ENCODE measurements around the gene GNAZ.

GNAZ gene

DNA sequence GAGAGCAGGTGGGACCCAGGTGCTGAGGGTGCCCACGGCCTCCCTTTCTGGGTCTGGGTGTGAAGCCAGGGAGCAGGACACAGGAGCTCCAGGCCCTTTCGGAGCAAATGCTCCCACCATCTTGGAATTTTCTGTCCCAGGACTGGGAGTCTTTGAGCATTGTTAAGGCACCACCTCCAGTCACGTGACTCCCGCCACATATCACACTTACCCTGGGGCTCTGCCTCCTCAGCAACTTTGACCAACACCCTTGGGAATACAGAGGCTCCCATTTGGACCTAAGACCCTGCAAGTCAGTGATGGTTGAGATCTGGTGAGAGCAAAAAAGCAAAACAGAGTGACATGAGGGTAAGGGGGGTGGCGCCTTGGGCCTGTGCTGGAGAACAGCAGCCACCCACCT, 35.6 kb downstream of the GNAZ start:
- in situ Hi-C loops (cut with MboI; ENCODE audit: low sequenced_read_pairs), result no loop called here

DNA sequence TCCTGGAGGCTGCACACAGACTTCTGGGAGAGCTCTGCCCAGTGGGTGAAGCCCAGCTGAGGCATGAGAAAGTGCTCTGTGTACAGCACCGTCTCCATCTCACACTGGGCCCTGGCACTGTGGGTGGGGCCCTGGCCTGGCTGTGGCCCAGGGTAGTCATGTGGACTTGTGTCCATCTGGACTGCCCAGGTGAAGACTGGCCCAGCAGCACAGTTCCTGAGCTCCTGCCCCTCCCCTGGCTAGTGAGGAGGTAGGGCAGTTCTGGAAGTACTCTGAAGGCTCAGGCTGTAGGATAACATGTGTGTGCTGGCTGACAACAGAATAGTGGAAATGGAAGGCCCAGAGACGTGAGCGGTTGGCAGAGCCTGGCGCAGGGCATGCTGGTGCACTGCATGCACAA, 36.0 kb downstream of the GNAZ start:
- in situ Hi-C loops (cut with MboI; ENCODE audit: low sequenced_read_pairs), result no loop called here

DNA sequence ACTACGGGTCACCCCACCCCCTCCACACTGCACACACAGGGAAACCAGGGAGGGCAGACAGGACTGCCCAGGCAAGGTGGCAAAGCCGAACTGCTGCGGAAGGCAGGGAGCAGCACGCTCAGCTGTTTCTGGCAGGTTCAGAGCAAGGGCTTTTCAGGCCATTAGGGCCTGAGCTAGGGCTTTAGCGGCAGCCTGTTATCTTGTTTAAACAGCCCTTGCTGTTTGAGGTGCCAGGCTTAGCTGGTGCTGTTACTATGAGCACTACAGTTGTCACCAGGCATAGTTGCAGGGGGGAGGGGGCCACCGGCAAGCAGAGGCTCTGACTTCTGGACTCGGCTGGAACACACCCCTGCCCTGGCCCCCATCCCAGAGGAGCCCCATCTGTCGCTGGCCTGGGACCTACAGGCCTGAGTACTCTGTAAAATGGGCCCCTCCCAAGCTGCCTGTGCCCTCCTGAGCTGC, 36.6 kb downstream of the GNAZ start:
- in situ Hi-C loops (cut with MboI; ENCODE audit: low sequenced_read_pairs), result no loop called here

DNA sequence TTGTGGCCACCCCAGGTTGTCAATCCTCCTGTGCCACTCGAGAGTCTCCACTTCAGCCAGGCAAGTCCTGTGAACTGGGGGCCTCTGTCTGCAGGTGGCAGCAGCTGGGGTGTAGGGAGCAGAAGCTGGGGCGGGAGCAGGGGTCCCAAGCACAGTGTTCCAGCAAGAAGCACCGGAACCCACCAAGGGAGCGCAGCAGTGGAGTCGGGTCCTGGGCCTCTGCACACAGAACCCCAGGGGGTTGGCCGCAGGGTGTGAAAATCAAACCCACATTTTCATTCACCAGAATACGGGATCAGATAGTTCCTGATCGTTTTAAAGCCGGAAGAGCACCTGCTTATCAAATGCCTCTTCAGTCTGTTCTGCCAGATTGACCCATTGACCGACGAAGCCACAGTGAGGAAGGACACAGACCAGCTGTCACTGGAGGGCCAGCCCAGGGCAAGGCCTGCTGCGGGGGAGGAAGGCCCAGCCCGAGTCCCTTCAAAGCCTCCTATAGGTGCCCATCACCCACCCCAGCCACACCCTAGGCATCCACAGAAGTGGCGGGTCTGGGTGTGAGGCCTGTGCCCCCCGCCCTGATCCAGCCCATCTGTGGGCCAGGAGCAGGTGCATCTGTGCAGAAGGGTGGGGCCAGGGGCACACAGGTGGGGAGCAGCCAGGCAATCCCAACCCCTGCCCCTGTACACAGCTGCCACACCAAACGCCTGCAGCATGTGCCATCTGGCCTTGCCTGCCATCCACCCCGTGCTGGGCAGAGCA, 37.3 kb downstream of the GNAZ start:
- in situ Hi-C loops (cut with MboI; ENCODE audit: low sequenced_read_pairs), result no loop called here

DNA sequence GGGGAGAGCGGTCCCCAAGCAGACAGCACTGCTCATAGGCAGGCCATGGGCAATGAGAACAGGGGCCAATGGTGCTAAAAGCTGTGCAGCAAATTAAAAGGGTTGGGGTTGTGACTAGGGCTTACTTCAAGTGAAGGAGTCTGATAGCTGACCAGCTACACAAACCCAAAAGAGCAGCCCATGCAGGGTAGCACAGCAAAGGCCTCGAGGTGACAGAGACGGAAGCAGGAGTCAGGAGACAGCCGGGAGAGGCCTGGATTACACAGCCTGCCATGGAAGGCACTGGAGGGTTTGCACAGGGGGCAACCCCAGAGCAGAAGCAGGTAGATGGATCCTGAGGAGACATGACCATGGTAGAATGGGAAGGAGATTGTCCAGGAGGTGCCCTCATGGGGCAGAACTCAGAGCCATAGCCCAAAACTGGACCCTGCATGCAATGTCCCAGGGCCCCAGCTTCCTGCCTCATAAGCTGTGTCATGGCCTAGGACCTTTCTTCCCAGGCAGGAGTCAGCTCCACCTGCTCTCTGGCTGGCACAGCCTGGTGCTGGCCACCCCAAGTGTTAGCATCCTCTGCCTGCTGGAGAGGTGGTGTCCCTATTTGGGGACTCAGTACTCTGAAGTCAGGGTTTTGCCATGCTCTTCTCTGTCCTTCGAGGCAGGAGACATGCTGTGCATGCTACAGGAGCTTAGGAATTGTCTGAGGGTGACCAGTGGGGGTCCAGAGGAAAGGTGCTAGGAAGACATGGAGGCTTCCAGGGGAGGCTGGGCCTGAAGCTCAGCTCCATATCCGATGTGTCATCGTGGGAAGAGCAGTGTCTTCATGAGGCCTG, 38.1 kb downstream of the GNAZ start:
- in situ Hi-C loops (cut with MboI; ENCODE audit: low sequenced_read_pairs), result no loop called here

DNA sequence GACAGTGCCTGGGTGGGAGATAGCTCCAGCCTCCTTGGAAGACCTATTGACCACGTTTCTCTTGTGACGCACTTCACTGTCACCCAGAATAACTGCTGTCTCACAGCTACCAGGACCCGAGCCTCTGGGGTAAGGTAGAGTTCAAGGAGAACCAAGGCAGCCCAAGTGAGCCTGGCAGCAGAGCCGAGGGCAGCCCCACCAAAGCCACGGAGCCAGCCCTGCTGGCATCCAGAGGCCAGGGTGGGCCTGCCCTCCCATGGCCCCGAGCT, 38.7 kb downstream of the GNAZ start:
- in situ Hi-C loops (cut with MboI; ENCODE audit: low sequenced_read_pairs), result no loop called here

DNA sequence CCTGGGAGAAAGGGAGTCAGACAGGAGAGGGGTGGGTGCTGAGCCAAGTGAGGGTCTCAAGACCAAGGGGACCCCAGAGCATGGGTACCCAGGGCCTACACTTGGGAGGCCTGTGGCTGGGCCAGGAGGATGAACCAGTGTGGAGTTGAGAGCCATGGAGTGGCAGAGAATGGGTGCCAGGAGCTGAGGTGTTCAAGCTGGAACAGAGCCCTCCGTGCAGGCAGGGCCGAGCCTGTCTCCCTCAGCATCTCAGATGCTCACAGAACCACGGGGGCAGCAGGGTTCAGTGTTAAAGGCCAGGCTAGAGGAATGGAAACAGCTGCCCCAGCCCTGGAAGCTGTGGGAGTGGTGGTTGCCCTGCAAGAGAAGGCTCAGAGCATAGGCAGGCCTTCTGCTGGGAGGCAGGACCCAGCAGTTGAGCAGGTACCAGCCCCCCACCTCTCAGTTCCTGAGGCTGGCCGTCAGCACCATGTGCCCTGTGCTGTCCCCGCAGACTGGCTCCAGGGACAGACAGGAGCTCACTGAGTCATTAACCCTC, 39.2 kb downstream of the GNAZ start:
- in situ Hi-C loops (cut with MboI; ENCODE audit: low sequenced_read_pairs), result no loop called here

DNA sequence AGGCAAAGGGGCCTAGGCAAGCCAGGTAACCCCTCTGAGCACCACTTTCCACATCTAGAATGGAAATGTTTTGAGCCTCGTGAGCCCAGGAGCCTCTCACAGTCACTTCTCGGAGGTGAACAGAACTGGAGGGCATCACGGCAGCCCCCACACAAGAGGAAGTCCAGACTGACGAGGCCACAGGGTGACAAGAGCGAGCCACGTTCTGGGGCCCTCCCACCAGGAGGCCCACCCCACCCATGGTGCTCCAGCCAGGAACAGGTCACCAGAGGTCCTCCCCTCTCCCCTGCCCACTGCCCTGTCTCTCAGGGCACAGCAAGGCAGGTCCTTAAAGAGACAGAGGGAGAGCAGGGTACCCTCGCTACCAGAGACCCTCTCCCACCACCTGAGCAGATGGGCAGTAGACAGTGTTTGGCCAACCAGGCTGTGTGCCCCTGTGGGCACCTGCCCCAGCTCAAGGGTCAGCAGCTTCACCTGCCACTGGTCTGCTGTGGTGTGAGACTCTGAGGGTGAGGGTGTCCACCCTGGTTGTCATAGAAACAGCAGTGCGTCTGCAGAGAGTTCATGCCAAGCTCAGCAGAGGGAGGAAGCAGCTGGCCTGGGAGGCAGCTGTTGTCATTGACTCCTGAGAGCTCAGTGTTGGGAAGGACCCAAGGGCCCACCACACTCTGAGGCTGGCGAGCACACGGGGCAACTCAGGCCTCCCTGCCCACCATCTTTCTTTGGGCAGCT, 40.0 kb downstream of the GNAZ start:
- in situ Hi-C loops (cut with MboI; ENCODE audit: low sequenced_read_pairs), result no loop called here

DNA sequence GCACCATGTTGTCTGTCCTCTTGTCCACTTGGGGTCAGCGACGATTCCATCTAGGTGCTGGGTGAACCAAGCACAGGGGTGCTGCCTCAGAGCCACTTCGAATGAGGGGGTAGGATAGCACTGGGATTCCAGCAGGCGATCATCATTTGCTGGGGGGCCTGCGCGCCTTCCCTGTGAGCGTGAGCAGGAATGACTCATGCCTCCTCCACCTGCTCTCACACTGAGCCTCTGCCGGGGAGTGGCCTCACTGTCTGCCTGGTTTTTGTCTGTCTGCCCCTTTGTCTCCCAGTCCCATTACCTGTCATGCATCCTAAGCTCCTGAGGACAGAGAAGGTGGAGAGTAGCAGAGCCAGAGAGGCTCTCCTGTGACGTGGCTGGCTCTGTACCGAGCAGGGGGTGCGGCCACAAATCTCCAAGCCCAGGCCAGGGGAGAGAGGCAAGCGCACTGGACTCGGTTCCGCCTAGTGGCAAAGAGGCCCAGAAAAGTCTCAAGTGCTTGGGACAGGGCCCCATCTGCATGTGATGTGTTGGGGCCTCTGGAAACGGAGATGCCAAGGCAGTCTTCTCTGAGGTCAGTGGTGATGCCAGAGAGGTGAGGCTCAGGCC, 40.7 kb downstream of the GNAZ start:
- in situ Hi-C loops (cut with MboI; ENCODE audit: low sequenced_read_pairs), result no loop called here

DNA sequence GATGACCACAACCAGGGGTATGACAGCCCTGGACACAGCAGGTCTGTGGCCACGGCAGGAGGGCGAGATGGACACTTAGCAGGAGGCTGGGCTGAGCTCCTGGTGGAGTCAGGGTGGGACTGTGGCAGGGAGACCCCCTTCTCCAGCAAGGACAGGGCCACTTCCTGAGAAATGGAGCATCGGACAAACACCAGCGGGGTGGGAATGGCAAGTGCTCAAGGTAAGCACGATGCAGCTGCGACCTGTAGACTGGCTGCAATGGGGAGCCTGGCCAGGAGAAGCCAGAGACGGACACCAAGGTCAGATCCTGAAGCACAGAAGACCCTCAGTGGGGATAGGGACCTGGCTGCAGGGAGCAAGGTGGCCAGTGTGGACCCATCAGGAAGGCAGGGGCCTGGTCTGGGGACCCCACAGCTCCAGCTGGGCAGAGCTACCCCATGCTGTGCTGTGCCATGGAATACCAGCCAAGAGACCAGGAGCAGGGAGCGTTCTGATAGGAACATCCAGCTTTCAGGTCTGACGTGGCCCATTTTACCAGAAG, 42.2 kb downstream of the GNAZ start:
- in situ Hi-C loops (cut with MboI; ENCODE audit: low sequenced_read_pairs), result no loop called here

DNA sequence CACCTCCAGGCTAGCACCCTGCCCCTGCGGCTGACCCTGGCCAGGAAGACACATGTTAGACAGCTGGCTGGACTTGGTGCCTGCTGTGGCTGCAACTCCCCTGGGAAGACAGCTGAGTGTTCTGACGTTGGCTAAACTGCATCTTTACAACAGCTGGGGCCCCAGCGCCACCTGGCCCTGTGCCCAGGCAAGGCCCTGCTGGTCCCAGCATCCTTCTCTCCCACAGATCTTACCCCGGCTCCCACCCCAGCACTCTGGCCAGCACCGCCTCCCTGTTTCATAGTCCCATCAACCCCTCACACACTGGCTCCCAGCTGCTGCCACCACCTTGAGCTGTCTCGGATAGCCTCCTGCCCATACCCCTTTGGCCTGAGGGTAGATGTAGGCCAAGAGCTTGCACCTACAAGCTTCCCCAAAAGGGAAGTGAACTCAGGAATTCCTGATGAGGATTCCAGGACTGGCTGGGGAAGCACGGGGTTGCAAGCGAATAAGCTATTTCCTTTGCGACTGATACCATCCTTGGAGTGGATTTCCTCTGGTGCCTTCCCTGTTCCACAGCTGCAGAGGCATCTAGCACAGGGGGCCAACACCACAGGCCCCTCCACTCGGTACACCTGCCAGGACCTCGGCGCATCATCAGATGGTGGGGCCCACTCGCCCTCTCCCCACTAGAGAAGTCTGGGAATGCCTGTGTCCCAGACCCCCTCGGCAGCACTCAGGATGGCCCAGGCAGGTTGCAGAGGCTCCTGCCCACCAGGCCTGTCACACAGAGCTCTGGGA, 42.9 kb downstream of the GNAZ start:
- in situ Hi-C loops (cut with MboI; ENCODE audit: low sequenced_read_pairs), result no loop called here

DNA sequence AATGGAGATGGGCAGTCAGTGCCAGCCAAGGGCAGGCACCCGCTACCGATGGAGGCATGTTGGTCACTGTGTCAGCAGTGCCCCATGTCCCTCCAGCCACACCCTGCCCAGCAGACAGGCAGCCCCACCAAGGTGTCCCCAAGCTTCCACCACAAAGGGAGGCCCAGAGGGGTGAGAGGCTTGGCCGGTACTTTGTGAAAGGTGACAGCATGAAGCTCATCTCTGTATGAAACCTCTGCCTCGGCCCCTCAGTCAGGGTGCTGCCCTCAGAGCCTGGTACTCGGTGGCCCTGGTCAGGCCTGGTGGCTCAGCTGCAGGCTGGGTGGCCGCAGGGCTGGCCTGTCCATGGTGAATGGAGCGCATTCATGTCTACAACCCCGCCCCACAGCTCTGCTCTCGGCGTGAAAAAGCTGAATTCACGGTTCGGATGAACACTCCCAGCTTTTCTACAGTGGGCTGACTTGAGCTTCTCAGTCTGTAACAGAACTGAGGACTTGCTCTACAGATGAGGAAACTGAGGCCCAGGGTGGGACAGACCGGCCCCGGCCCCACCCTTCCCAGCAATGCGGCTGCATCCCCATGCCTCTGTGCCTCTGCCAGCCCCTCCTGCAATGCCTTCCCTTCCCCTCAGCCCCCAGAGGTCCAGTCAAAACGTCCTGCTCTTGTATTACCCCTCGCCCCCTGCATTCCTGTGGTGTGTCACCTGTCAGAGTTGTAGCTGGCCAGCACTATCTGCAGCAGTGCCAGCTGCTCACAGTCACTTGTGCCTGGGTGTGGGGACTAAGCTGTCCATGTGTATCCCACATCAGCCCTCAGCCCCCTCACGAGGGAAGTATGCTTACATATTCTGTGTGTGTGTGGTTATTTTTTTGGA, 43.8 kb downstream of the GNAZ start:
- in situ Hi-C loops (cut with MboI; ENCODE audit: low sequenced_read_pairs), result no loop called here

DNA sequence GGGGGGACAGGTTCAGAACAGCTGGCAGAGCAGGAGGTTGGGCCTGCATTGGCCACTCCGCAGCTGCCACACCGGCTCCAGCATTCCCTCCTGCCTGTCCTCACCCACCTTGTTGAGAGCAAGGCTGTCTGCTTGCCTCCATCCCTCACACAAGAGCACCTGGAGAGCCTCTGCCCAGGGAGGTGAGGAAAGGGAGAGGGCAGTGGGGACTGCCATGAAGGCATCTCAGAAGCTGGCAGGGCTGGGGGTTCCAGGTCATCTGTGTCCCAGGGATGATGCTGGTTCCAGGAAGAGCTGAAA, 44.4 kb downstream of the GNAZ start:
- in situ Hi-C loops (cut with MboI; ENCODE audit: low sequenced_read_pairs), result no loop called here

DNA sequence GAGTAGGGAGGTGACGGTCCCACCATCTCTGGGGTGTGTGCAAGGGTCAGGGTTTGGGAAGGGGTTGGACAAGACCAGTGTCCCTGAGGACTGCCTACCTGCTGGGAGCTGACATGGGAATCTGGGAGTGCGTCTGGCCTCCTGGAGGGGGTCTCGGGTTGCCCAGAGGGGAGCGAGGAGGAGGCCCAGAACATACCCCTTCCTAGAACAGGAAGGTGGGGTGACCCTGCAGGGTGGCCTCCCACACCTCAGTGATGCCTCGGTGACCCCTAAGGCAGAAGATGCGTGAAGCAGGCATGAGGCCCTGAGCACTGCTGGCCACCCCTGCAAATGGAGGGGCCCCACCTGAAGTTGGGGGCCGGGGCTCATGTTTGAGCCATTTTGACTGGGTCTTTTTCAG, 45.0 kb downstream of the GNAZ start:
- in situ Hi-C loops (cut with MboI; ENCODE audit: low sequenced_read_pairs), result no loop called here

DNA sequence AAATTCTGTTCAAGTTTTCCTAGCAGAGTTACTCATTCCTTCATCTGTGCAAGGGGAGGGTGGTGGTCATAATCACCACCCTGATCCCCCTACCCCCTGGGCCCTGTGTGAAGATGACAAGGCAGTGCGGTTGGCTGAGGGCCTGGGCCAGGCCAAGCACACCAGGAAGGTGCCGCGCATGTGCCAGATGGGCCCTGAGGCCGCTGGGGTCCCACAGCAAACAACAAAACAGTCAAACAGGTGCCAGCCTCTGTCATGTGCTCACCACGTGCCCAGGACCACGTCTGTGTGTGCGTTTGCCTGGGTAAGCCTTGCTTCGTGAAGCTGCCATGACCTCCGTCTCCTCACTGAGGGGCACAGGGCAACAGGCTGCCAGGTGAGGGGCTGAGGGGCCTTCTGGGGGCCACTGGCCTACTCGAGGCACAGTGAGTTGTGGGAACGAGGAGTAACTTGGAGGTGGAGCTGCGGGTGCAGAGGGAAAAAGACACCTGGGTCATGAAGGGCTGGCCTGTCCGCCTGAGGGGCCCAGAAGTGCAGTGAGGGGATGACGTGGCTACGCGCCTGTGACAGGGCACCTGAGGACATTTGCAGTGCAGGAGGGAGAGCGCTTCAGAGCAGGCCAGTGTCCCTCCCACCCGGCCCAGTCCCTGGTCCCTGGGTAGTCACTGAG, 45.6 kb downstream of the GNAZ start:
- in situ Hi-C loops (cut with MboI; ENCODE audit: low sequenced_read_pairs), result no loop called here

DNA sequence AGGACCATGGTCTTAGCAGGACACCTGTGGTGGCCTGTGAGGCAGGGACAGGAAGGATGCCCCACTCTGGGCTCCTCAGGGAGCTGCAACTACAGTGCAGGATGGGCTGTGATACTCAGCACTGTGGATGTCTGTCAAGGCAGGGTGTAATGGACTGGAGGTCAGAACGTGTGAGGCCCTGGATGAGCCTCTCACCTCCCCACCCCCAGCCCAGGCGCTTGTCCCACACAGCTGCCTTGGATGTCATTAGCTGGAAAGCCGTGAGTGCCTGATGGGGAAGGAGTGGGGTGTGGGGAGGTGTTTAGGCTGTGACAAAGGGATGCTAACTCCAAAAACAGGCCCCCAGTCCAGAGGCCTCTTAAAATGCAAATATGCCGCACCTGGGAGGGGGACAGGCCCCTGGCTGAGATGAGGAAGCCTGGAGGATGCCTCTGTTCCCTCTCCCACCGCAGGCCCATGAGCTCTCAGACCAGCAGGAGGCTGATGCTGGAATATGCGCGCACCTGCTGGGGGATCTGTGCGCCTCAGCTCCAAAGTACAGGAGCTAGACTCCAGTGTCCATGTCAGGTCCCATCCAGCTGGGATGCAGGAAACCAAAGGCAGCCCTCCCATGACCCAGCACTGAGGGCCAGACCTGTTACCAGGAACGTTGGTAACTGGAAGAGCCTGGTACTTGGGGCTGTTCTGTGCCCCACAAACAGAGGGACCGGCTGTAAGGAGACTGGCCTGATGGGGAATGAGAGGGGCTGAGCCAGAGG, 46.4 kb downstream of the GNAZ start:
- in situ Hi-C loops (cut with MboI; ENCODE audit: low sequenced_read_pairs), result no loop called here

DNA sequence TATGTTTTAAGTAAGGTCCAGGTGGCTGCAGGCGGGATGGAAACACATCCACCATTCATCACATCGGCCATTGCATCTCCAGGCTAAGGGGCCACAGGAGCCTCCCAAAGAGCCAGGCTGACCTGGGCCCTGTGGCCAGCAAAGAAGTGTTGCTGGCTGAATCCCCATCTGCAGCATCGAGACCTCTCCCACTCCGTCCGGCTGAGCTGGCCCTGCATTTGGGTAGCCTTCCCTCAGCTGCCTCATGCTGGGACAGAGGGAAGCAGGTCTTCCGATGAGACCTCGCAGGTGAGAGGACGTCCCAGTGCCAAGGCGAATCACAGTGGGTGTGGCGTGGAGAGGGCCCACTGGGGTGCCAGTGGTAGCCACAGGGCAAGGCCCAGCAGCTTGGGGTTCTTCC, 47.0 kb downstream of the GNAZ start:
- in situ Hi-C loops (cut with MboI; ENCODE audit: low sequenced_read_pairs), result no loop called here

Measured in HL-60/S4 treated with phorbol 12-myristate 13-acetate at 8.2 ng/mL for 4 days and 3 days (cell line).